Activated naive CD4-positive, alpha-beta T cell treated with anti-CD3 and anti-CD28 coated beads for 36 hours (primary cell): Measurements from ENCODE around the gene LRPAP1. TPM values are rescaled to one million over a fixed set of nuclear protein-coding genes. Genes with fewer than 3 reads are reported as not detected.
"Not testable (repeated sequence)": the region's sequence is repeated elsewhere in the genome, so short reads cannot be mapped to it uniquely, and the experiment has no call there.

ENCODE experiments used
- CTCF ChIA-PET: fragments of 350-600 bp; sonication (Branson Sonifier 250); formaldehyde crosslinking; loops from one replicate; lab custom pipeline; 2021; ENCODE audit warnings: antibody characterized with exemption; lab: Charles Lee
- DNase-seq: peaks from one replicate; pipeline ENCODE4 v3.0.0-alpha.2; 2020
- H3K27ac Mint-ChIP-seq: one replicate; pipeline ENCODE4 v1.8.0; 2021; ENCODE audit warnings: mild to moderate bottlenecking, mixed read lengths
- H3K27me3 Mint-ChIP-seq: one replicate; pipeline ENCODE4 v1.8.0; 2021; ENCODE audit warnings: low read depth, mixed read lengths
- H3K36me3 Mint-ChIP-seq: one replicate; pipeline ENCODE4 v1.8.0; 2021; ENCODE audit warnings: low read depth, mixed read lengths
- H3K4me1 Mint-ChIP-seq: one replicate; pipeline ENCODE4 v1.8.0; 2021; ENCODE audit warnings: low read depth, mixed read lengths
- H3K4me3 Mint-ChIP-seq: one replicate; pipeline ENCODE4 v1.8.0; 2021; ENCODE audit warnings: mild to moderate bottlenecking, moderate library complexity, mixed read lengths
- H3K9me3 Mint-ChIP-seq: one replicate; pipeline ENCODE4 v1.8.0; 2021; ENCODE audit warnings: mixed read lengths
- intact Hi-C: fragments of 100-400 bp; cut with micrococcal nuclease; formaldehyde crosslinking; loops from one replicate; pipeline ENCODE4 v1.15.1; 2023
- total RNA-seq, 2 experiments: library from RNA; stranded (reverse); gene quantifications; one replicate each; pipeline ENCODE4 v1.2.3, GENCODE V29; 2021

LRPAP1 gene
- total RNA-seq, 2 experiments from 2014 or later, result 50.2 TPM

- CTCF ChIA-PET, DNase-seq, H3K27me3 Mint-ChIP-seq, H3K9me3 Mint-ChIP-seq, H3K4me1 Mint-ChIP-seq, H3K36me3 Mint-ChIP-seq, intact Hi-C loops, H3K4me3 Mint-ChIP-seq, H3K27ac Mint-ChIP-seq: not testable (repeated sequence)
Measured at GRCh38 chr4:3557088-3557492, 24.9 kb upstream of the LRPAP1 start.

- intact Hi-C loops, DNase-seq, H3K4me1 Mint-ChIP-seq, H3K36me3 Mint-ChIP-seq, H3K9me3 Mint-ChIP-seq, H3K4me3 Mint-ChIP-seq, H3K27ac Mint-ChIP-seq, CTCF ChIA-PET, H3K27me3 Mint-ChIP-seq: not testable (repeated sequence)
Measured at GRCh38 chr4:3556244-3556867, 24.1 kb upstream of the LRPAP1 start.

- H3K36me3 Mint-ChIP-seq, H3K4me3 Mint-ChIP-seq, intact Hi-C loops, H3K9me3 Mint-ChIP-seq, DNase-seq, H3K27me3 Mint-ChIP-seq, CTCF ChIA-PET, H3K27ac Mint-ChIP-seq, H3K4me1 Mint-ChIP-seq: not testable (repeated sequence)
Measured at GRCh38 chr4:3555459-3556070, 23.3 kb upstream of the LRPAP1 start.

GRCh38 chr4:3551366-3551765 lies 19.1 kb upstream of the LRPAP1 start:
- intact Hi-C loops, H3K36me3 Mint-ChIP-seq, H3K4me1 Mint-ChIP-seq, H3K9me3 Mint-ChIP-seq, H3K27me3 Mint-ChIP-seq, CTCF ChIA-PET, H3K27ac Mint-ChIP-seq, H3K4me3 Mint-ChIP-seq, DNase-seq: not testable (repeated sequence)

GRCh38 chr4:3550792-3551325 lies 18.6 kb upstream of the LRPAP1 start:
- H3K36me3 Mint-ChIP-seq, H3K4me3 Mint-ChIP-seq, H3K27me3 Mint-ChIP-seq, DNase-seq, intact Hi-C loops, CTCF ChIA-PET, H3K9me3 Mint-ChIP-seq, H3K27ac Mint-ChIP-seq, H3K4me1 Mint-ChIP-seq: not testable (repeated sequence)

- H3K9me3 Mint-ChIP-seq, H3K36me3 Mint-ChIP-seq, H3K27ac Mint-ChIP-seq, intact Hi-C loops, CTCF ChIA-PET, DNase-seq, H3K4me3 Mint-ChIP-seq, H3K4me1 Mint-ChIP-seq, H3K27me3 Mint-ChIP-seq: not testable (repeated sequence)
Measured at GRCh38 chr4:3550041-3550440, 17.8 kb upstream of the LRPAP1 start.

- H3K4me1 Mint-ChIP-seq, CTCF ChIA-PET, H3K27ac Mint-ChIP-seq: not testable (repeated sequence)
Measured at GRCh38 chr4:3549694-3550001, 17.4 kb upstream of the LRPAP1 start.

GRCh38 chr4:3548991-3549693 lies 16.9 kb upstream of the LRPAP1 start:
- H3K4me1 Mint-ChIP-seq, intact Hi-C loops: not testable (repeated sequence)

More at GRCh38 chr4:3549694-3550001, 17.4 kb upstream of the LRPAP1 start:
- H3K4me3 Mint-ChIP-seq, DNase-seq, intact Hi-C loops, H3K27me3 Mint-ChIP-seq, H3K36me3 Mint-ChIP-seq, H3K9me3 Mint-ChIP-seq: not testable (repeated sequence)

GRCh38 chr4:3546721-3547120 lies 14.5 kb upstream of the LRPAP1 start:
- H3K4me3 Mint-ChIP-seq, intact Hi-C loops, H3K4me1 Mint-ChIP-seq, CTCF ChIA-PET, H3K36me3 Mint-ChIP-seq, H3K27ac Mint-ChIP-seq, H3K27me3 Mint-ChIP-seq, H3K9me3 Mint-ChIP-seq, DNase-seq: not testable (repeated sequence)

More at GRCh38 chr4:3548991-3549693, 16.9 kb upstream of the LRPAP1 start:
- CTCF ChIA-PET, H3K27ac Mint-ChIP-seq, H3K4me3 Mint-ChIP-seq, H3K27me3 Mint-ChIP-seq, H3K9me3 Mint-ChIP-seq, H3K36me3 Mint-ChIP-seq, DNase-seq: not testable (repeated sequence)

GRCh38 chr4:3545351-3545750 lies 13.1 kb upstream of the LRPAP1 start:
- H3K9me3 Mint-ChIP-seq, H3K4me1 Mint-ChIP-seq, H3K27me3 Mint-ChIP-seq, DNase-seq, H3K36me3 Mint-ChIP-seq, CTCF ChIA-PET, H3K27ac Mint-ChIP-seq, intact Hi-C loops, H3K4me3 Mint-ChIP-seq: not testable (repeated sequence)

- not testable (repeated sequence) for H3K9me3 Mint-ChIP-seq
Measured at GRCh38 chr4:3544259-3545025, 12.2 kb upstream of the LRPAP1 start.

GRCh38 chr4:3543415-3543814 lies 11.2 kb upstream of the LRPAP1 start:
- H3K4me1 Mint-ChIP-seq, H3K27ac Mint-ChIP-seq, H3K9me3 Mint-ChIP-seq, H3K4me3 Mint-ChIP-seq, intact Hi-C loops, CTCF ChIA-PET, H3K27me3 Mint-ChIP-seq, DNase-seq, H3K36me3 Mint-ChIP-seq: not testable (repeated sequence)

More at GRCh38 chr4:3544259-3545025, 12.2 kb upstream of the LRPAP1 start:
- H3K27me3 Mint-ChIP-seq, H3K4me3 Mint-ChIP-seq, intact Hi-C loops, H3K36me3 Mint-ChIP-seq, H3K4me1 Mint-ChIP-seq, CTCF ChIA-PET, H3K27ac Mint-ChIP-seq, DNase-seq: not testable (repeated sequence)
